ENCODE data around the gene HLA-DOB. TPM values are rescaled to one million over a fixed set of nuclear protein-coding genes. Genes with fewer than 3 reads are reported as not detected.

Gene HLA-DOB
- total and polyA plus RNA-seq, 9 donors = 0.09 to 0.33 (median 0.15) TPM; not detected in 5

DNA sequence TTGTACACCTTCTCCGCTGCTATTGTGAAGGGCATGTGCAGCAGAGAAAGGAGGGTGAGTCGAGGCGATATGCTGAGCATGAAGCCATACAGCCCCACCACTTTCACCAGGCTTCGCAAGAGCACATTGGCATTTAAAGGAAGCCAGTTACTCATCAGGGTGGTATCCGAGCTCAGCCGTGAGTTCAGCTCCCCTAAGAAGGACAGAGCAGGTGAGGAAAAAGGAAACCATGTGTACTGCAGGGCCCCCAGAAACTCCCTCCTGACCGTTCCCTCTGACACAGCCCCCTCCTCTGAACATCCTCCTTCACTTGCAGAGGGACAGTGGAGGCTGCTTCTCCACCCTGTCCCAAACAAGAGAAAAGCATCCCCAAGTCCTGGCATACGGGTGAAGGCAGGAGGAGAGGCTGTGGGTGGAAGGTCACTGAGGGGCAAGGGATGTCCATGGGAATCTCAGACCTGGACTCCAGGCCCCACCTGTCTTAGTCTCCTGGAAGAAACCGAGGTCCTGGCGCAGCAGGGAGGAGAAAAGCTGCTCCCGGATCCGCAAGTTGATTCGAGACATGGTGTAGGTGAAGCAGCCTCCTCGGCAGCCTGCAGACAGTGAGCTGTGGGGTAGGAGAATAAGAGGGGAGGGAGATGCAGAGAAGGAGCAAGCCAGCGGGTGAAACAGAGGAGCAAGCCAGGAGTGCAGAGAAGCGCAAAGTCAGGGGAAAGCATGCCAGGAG is 18.5 kb upstream of the HLA-DOB start:
- Histone ChIP-seq H3K27me3 (ENCODE audit: control insufficient read depth, insufficient read depth, low read length) (no peaks in the 10 kb centered on the region), H3K27ac (ENCODE audit: low read length) (no peak overlapping the region), H3K4me1 (ENCODE audit: control insufficient read depth, insufficient read depth, low read length) (peaks cover 7% of the 10 kb centered on the region), H3K36me3 (ENCODE audit: control insufficient read depth, insufficient read depth, low read length) (peaks cover 34% of the 10 kb centered on the region), H3K4me3 (ENCODE audit: low read length) (no peak overlapping the region), H3K9me3 (replicated peaks; ENCODE audit: control insufficient read depth, low read depth, low read length) (no peaks in the 10 kb centered on the region)
- no peak for DNase-seq
- WGBS (ENCODE audit: insufficient coverage) = 84% methylated on average over 9 of the region's 16 CpGs

GRCh38 chr6:32833664-32834063 is 16.9 kb upstream of the HLA-DOB start:
- Histone ChIP-seq H3K36me3 (ENCODE audit: control insufficient read depth, insufficient read depth, low read length) (peaks cover 49% of the 10 kb centered on the region), H3K27ac (ENCODE audit: low read length) (no peak overlapping the region), H3K9me3 (replicated peaks; ENCODE audit: control insufficient read depth, low read depth, low read length) (no peaks in the 10 kb centered on the region), H3K27me3 (ENCODE audit: control insufficient read depth, insufficient read depth, low read length) (no peaks in the 10 kb centered on the region), H3K4me3 (ENCODE audit: low read length) (no peak overlapping the region), H3K4me1 (ENCODE audit: control insufficient read depth, insufficient read depth, low read length) (peaks cover 7% of the 10 kb centered on the region)
- 100% methylated on average over 2 of the region's 5 CpGs for WGBS (ENCODE audit: insufficient coverage)
- DNase-seq = no peak

DNA sequence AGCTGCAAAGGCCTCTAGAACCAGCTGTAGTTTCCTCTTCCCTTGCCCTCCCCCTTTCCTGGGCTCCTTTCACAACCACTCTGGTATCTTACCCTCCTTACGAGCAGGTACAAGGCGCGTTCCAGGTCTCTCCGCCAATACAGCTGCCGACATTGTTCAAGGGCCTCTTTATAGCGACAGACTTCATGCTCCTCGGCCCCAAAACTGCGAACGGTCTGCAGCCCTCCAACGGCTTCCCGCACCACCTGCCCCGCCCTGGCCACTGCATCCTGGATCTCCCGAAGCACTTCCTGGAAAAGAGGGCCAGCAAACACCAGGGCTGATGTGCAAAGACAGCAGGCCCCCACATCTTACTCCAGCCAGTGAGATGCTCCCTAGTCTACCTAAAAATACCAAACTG is 15.7 kb upstream of the HLA-DOB start:
- peaks cover 51% of the 10 kb centered on the region for H3K36me3 ChIP-seq (ENCODE audit: control insufficient read depth, insufficient read depth, low read length)

DNA sequence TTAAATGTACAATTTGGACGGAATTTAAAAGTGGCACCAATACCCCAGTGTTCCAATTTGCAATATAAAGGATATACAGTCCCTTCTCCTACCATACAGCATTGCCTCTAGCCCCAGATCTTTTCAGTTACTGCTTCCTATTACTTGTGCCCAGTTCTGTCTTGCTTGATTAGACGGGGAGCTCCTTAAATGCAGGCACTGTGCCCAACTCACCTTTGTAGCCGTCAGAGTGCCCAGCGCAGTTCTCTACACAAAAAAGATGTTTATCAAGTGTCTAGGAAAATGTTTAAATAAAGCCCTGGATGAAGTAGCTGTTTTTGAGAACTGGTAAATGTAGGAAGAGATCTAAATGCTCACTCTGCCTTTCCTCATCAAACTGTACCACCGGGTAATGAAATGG is 14.1 kb upstream of the HLA-DOB start:
- no peaks in the 10 kb centered on the region for H3K27me3 ChIP-seq (ENCODE audit: control insufficient read depth, insufficient read depth, low read length)
- H3K36me3 ChIP-seq (ENCODE audit: control insufficient read depth, insufficient read depth, low read length) = peaks cover 51% of the 10 kb centered on the region
- no peak overlapping the region for H3K4me3 ChIP-seq (ENCODE audit: low read length)
- H3K9me3 ChIP-seq (replicated peaks; ENCODE audit: control insufficient read depth, low read depth, low read length) = no peaks in the 10 kb centered on the region
- no peak for DNase-seq
- H3K4me1 ChIP-seq (ENCODE audit: control insufficient read depth, insufficient read depth, low read length) = no peaks in the 10 kb centered on the region
- WGBS (ENCODE audit: insufficient coverage) = 74% methylated on average over 4 of the region's 5 CpGs
- no peak overlapping the region for H3K27ac ChIP-seq (ENCODE audit: low read length)

More for the DNA sequence above, 15.7 kb upstream of the HLA-DOB start:
- peaks cover 3% of the 10 kb centered on the region for H3K4me1 ChIP-seq (ENCODE audit: control insufficient read depth, insufficient read depth, low read length)
- no peaks in the 10 kb centered on the region for H3K27me3 ChIP-seq (ENCODE audit: control insufficient read depth, insufficient read depth, low read length)
- 69% methylated on average over 13 of the region's 13 CpGs for WGBS (ENCODE audit: insufficient coverage)
- H3K9me3 ChIP-seq (replicated peaks; ENCODE audit: control insufficient read depth, low read depth, low read length) = no peaks in the 10 kb centered on the region
- no peak overlapping the region for H3K27ac ChIP-seq (ENCODE audit: low read length)
- DNase-seq = no peak
- no peak overlapping the region for H3K4me3 ChIP-seq (ENCODE audit: low read length)

DNA sequence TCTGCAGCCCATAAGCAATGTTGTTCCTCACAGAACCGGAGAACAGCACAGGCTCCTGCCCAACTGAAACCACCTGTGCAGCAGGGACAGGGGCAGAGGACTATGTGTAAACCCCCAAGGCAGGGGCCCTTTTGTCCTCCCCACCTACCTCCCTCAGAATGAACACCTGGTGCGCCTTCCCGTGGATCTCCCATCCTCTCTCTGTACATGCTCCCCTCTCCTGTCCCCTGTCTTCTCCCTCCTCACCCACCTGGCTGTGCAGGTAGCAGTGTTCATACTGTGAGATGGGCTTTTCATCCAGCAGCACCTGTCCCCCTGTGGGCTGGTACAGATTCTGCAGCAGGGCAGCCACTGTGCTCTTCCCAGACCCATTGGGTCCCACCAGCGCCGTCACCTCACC is 13.2 kb upstream of the HLA-DOB start:
- H3K27me3 ChIP-seq (ENCODE audit: control insufficient read depth, insufficient read depth, low read length) = no peaks in the 10 kb centered on the region
- no peaks in the 10 kb centered on the region for H3K4me1 ChIP-seq (ENCODE audit: control insufficient read depth, insufficient read depth, low read length)
- H3K36me3 ChIP-seq (ENCODE audit: control insufficient read depth, insufficient read depth, low read length) = peaks cover 44% of the 10 kb centered on the region
- H3K27ac ChIP-seq (ENCODE audit: low read length) = no peak overlapping the region
- no peaks in the 10 kb centered on the region for H3K9me3 ChIP-seq (replicated peaks; ENCODE audit: control insufficient read depth, low read depth, low read length)
- H3K4me3 ChIP-seq (ENCODE audit: low read length) = no peak overlapping the region
- WGBS (ENCODE audit: insufficient coverage) = 93% methylated on average over 5 of the region's 5 CpGs
- DNase-seq = no peak

DNA sequence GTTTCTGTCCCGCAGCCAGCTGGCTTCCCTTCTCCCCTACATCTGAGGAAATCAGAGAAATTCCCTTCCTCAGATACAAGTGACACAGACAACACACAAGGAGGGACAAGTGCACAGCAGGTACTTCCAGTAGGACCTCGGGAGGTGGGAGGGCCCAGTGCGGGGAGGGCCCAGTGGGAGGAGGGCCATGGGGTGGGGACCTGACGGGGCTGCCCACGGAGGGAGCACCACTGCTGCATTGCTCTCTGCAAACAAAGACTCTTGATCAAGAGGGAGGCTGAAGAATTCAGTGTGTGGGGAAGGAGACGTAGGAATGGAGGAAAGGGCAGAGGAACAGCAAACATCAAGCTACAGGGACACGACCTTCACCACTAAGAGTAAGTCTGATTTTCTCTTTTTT is 12.7 kb upstream of the HLA-DOB start:
- H3K36me3 ChIP-seq (ENCODE audit: control insufficient read depth, insufficient read depth, low read length) = peaks cover 39% of the 10 kb centered on the region
- DNase-seq = no peak
- no peaks in the 10 kb centered on the region for H3K9me3 ChIP-seq (replicated peaks; ENCODE audit: control insufficient read depth, low read depth, low read length)
- H3K4me3 ChIP-seq (ENCODE audit: low read length) = no peak overlapping the region
- WGBS (ENCODE audit: insufficient coverage) = 58% methylated on average over 6 of the region's 7 CpGs
- H3K27me3 ChIP-seq (ENCODE audit: control insufficient read depth, insufficient read depth, low read length) = no peaks in the 10 kb centered on the region
- no peaks in the 10 kb centered on the region for H3K4me1 ChIP-seq (ENCODE audit: control insufficient read depth, insufficient read depth, low read length)
- no peak overlapping the region for H3K27ac ChIP-seq (ENCODE audit: low read length)

DNA sequence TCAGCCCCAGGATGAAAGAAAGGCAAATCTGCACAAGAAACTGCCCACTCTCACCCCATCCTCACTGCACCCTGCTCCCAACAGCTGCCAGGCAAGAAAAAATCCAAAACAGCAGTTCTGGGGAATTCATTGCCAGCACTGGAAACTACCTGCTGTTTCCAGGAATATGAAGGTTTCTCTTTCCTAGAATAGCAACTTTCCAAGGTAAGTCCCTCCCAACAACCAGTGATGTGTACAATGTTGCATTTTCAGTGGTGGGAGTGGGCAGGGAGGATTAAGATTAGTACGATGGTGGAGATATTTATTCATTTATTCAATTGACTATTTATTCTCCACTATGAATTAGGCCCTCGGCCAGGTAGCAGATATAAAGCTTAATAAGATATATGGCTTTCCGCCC is 10.2 kb upstream of the HLA-DOB start:
- WGBS (ENCODE audit: insufficient coverage) = 100% methylated on average over 1 of the region's 3 CpGs
- no peak overlapping the region for H3K4me3 ChIP-seq (ENCODE audit: low read length)
- peaks cover 2% of the 10 kb centered on the region for H3K27me3 ChIP-seq (ENCODE audit: control insufficient read depth, insufficient read depth, low read length)
- no peak for DNase-seq
- H3K4me1 ChIP-seq (ENCODE audit: control insufficient read depth, insufficient read depth, low read length) = no peaks in the 10 kb centered on the region
- H3K36me3 ChIP-seq (ENCODE audit: control insufficient read depth, insufficient read depth, low read length) = peaks cover 31% of the 10 kb centered on the region
- no peak overlapping the region for H3K27ac ChIP-seq (ENCODE audit: low read length)
- no peaks in the 10 kb centered on the region for H3K9me3 ChIP-seq (replicated peaks; ENCODE audit: control insufficient read depth, low read depth, low read length)

DNA sequence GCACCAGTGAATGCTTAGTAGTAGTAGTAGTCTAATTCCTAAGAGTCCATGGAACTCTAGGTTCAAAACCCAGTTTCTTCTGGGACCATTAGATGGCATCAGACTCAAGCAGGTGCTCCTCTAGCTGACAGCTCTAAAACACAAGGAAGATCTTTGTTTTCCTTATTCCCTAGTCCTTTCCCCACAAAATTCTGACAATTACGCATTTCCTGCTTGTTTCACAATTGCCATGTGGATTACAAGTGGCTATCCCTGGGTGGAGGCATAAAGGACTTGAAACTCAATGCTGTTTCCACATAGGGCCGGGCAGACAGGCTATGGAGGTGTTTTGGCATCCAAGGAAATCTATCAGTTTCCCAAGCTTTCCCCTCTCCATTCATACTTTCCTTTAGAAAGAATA is 9.2 kb upstream of the HLA-DOB start:
- Histone ChIP-seq H3K36me3 (ENCODE audit: control insufficient read depth, insufficient read depth, low read length) (peaks cover 24% of the 10 kb centered on the region), H3K4me3 (ENCODE audit: low read length) (no peak overlapping the region), H3K27ac (ENCODE audit: low read length) (no peak overlapping the region), H3K4me1 (ENCODE audit: control insufficient read depth, insufficient read depth, low read length) (no peaks in the 10 kb centered on the region), H3K27me3 (ENCODE audit: control insufficient read depth, insufficient read depth, low read length) (peaks cover 2% of the 10 kb centered on the region), H3K9me3 (replicated peaks; ENCODE audit: control insufficient read depth, low read depth, low read length) (no peaks in the 10 kb centered on the region)
- peak; percentile 38 for DNase-seq
- WGBS (ENCODE audit: insufficient coverage) = no CpG with 5 or more reads among the region's 2 CpGs

DNA sequence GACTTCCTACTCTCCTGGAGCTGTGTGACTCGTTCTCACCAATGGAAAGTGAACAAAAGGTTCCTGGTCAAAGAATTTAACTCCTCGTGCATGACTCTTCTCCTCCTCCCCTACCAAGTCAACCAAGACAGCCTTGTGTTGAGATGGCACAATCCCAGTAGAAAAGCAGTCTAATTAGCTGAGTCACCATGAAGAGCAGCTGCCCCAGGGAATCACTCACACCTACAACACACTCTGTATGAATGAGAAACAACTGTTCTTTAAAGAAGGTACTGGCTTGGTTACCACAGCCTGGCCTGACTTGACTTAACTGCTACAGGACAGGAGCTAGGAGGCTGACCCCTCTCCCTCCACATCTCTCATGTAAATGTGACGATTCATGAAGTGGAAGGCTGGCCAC is 2.9 kb upstream of the HLA-DOB start:
- Histone ChIP-seq H3K4me3 (ENCODE audit: low read length) (no peak overlapping the region), H3K36me3 (ENCODE audit: control insufficient read depth, insufficient read depth, low read length) (no peaks in the 10 kb centered on the region), H3K27ac (ENCODE audit: low read length) (no peak overlapping the region), H3K4me1 (ENCODE audit: control insufficient read depth, insufficient read depth, low read length) (no peaks in the 10 kb centered on the region), H3K27me3 (ENCODE audit: control insufficient read depth, insufficient read depth, low read length) (peaks cover 4% of the 10 kb centered on the region), H3K9me3 (replicated peaks; ENCODE audit: control insufficient read depth, low read depth, low read length) (no peaks in the 10 kb centered on the region)
- WGBS (ENCODE audit: insufficient coverage) = 48% methylated on average over 3 of the region's 3 CpGs
- no peak for DNase-seq

GRCh38 chr6:32818867-32819266 is 2.1 kb upstream of the HLA-DOB start:
- no peaks in the 10 kb centered on the region for H3K36me3 ChIP-seq (ENCODE audit: control insufficient read depth, insufficient read depth, low read length)
- WGBS (ENCODE audit: insufficient coverage) = no CpG with 5 or more reads among the region's 2 CpGs
- no peaks in the 10 kb centered on the region for H3K9me3 ChIP-seq (replicated peaks; ENCODE audit: control insufficient read depth, low read depth, low read length)
- no peaks in the 10 kb centered on the region for H3K4me1 ChIP-seq (ENCODE audit: control insufficient read depth, insufficient read depth, low read length)
- H3K27me3 ChIP-seq (ENCODE audit: control insufficient read depth, insufficient read depth, low read length) = peaks cover 6% of the 10 kb centered on the region
- no peak for DNase-seq
- no peak overlapping the region for H3K4me3 ChIP-seq (ENCODE audit: low read length)
- H3K27ac ChIP-seq (ENCODE audit: low read length) = no peak overlapping the region

DNA sequence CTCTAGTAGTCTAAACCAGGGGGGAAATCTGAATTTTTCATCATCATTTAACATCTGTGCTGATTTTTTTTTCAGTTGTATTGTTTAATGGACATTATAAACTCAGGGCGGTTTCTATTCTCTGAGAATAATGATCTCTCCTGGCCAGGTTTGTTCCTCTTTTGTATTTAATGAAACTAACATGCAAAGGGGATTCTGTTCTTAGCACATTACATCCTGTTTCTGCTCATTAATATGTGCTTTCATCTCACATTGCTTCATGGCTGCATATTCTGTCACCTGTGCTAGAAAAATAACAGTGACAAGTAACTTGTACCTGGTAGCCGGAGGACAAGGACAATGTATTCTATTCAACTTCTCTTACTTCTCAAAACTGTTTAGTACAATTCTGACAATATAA is 806 bp downstream of the HLA-DOB start:
- Histone ChIP-seq H3K27me3 (ENCODE audit: control insufficient read depth, insufficient read depth, low read length) (peaks cover 4% of the 10 kb centered on the region), H3K4me3 (ENCODE audit: low read length) (no peak overlapping the region), H3K9me3 (replicated peaks; ENCODE audit: control insufficient read depth, low read depth, low read length) (no peaks in the 10 kb centered on the region), H3K36me3 (ENCODE audit: control insufficient read depth, insufficient read depth, low read length) (no peaks in the 10 kb centered on the region), H3K4me1 (ENCODE audit: control insufficient read depth, insufficient read depth, low read length) (no peaks in the 10 kb centered on the region), H3K27ac (ENCODE audit: low read length) (no peak overlapping the region)
- DNase-seq = no peak
- WGBS (ENCODE audit: insufficient coverage) = no CpG with 5 or more reads among the region's 2 CpGs
